Right cardiac atrium (tissue), 5 donors: ENCODE measurements around the gene CFAP74. TPM values are rescaled to one million over a fixed set of nuclear protein-coding genes. Genes with fewer than 3 reads are reported as not detected.
A peak's percentile ranks its signal among the peaks of the same experiment; 100 is the strongest.

ENCODE experiments used
- ATAC-seq, 2 donors: fragments of 200-7000 bp; cut with Tn5 transposase; one replicate each; pipeline versions ENCODE4 v1.8.0 to v1.9.1; 2020; ENCODE audit warnings: moderate library complexity in 2 of 2, mild to moderate bottlenecking in 1 of 2
- DNase-seq, 3 donors: peaks; one replicate each; pipeline ENCODE4 v3.0.0-alpha.2; 2020
- H3K27ac ChIP-seq: one replicate; pipeline ENCODE4 v1.5.1; 2013; ENCODE audit warnings: mild to moderate bottlenecking, low read length, control low read depth, moderate library complexity
- H3K27me3 ChIP-seq: one replicate; pipeline ENCODE4 v1.6.1; 2013; ENCODE audit not compliant: control insufficient read depth, insufficient read depth
- H3K4me1 ChIP-seq: one replicate; pipeline ENCODE4 v1.6.1; 2013; ENCODE audit warnings: low read length; ENCODE audit not compliant: control insufficient read depth, insufficient read depth
- H3K4me3 ChIP-seq: one replicate; pipeline ENCODE4 v1.5.1; 2013; ENCODE audit warnings: low read length, control low read depth
- H3K9me3 ChIP-seq: one replicate; pipeline ENCODE4 v1.6.1; 2013; ENCODE audit warnings: low read length; ENCODE audit not compliant: control insufficient read depth
- WGBS: extraction: QIAGEN DNeasy Blood & Tissue Kit; methylation state at CpG from one replicate; pipeline ENCODE4 v1.1.7; 2013; 5-methylcytosine and 5-hydroxymethylcytosine counted together
- intact Hi-C, 4 donors: fragments of 100-400 bp; cut with DNase I; formaldehyde crosslinking; loops; one replicate each; pipeline versions ENCODE4 v1.11.0 to v1.14.0; 2022 to 2023
- polyA plus RNA-seq: library from polyadenylated mRNA; stranded (reverse); fragments of 200-250 nt; gene quantifications from one replicate; pipeline ENCODE4 v1.2.3, GENCODE V29; 2013
- total RNA-seq, 4 donors: library from RNA; stranded (reverse); fragmentation: NEBNext Ultra II Directional; extraction: Animal tissue kit (Norgen Biotek cat#: 25700); gene quantifications; one replicate each; pipeline ENCODE4 v1.2.1, GENCODE V29; 2021
- donor health status: healthy with polysubstance abuse.
- donor health status: DM: no; HTN: yes; CAD: no.
- donor health status: DM: no; HTN: no; CAD: no.
- donor health status: DM: no; HTN: yes; CAD: no; lungs with severe emphysema.
- donor health status: DM: yes; HTN: yes; CAD: no.

The CFAP74 gene
- total and polyA plus RNA-seq, 5 donors: 0.11 TPM; not detected in 4

DNA sequence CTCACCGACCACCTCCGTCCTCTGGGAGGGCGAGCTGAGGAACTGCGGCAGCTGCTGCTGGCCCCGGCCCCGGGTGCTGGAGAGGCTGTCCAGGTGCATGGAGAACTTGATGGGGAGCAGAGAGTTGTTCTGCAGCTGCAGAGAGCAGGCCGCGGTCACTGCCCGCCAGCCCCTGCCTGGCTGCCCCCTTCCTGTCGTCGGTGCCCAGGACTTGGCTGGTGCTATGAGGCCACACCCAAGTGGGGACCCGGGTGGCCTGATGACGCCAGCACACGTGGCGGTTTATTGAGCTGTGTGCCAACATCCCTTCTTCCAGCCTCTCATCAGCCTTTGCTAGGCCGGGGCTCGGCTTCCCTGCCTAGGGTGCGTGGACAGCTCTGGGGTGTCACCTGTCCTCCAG is 79.2 kb downstream of the CFAP74 start:
- intact Hi-C loops: no loop called here
- WGBS: 41% methylated on average over 18 of the region's 18 CpGs
- no peaks in the 10 kb centered on the region for H3K4me1 ChIP-seq
- H3K9me3 ChIP-seq: no peaks in the 10 kb centered on the region
- H3K4me3 ChIP-seq: no peak overlapping the region
- H3K27ac ChIP-seq: no peak overlapping the region
- H3K27me3 ChIP-seq: no peaks in the 10 kb centered on the region
- peak in 1 of 3 donors; percentile 29 for DNase-seq
- no peak for ATAC-seq

DNA sequence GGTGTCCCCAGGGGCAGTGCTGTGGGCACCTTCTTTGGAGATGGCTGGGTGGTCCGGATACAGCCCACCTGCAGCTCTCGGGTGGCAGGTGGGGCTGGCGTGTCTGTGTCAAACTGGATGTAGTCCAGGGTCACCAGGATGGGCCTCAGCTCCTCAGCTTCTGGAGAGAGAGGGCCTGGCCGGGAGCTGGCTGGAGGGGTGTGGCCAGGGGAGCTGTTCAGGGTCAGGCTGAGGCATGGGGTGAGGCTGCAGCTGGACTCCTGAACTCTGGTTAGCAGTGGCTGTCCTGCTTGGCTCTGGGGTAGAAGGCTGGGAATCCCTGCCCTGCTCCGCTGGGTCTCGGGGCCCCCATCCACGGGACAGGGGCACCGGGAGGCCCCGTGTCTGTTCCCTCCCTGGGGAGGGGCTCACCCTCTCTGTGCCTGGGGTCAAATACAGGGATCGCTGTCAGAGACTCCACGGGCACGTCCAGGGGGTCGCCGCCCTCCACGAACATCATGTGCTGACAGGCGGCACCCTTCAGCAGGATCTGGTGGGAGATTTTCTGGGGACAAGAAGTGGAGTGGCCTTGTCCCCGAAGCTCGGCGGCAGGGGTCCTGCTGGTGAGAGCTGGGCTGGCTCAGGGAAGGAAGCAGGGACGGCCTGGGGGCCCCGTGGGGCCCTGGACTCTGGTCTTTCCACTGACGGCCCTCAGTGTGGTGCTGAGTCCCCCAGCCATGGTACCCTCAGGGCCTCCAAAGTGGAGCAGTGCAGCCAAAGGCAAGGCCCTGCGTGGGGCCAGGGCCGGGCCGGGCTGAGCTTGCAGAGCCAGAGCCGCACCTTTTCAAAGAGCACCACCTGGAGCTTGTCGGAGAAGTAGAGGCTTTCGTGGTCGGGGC is 80.4 kb downstream of the CFAP74 start:
- Histone ChIP-seq H3K27ac (no peak overlapping the region), H3K4me1 (no peaks in the 10 kb centered on the region), H3K9me3 (no peaks in the 10 kb centered on the region), H3K27me3 (no peaks in the 10 kb centered on the region), H3K4me3 (no peak overlapping the region)
- intact Hi-C loops: no loop called here
- ATAC-seq (no peak), DNase-seq (peak in 2 of 3 donors; percentile 52)
- 66% methylated on average over 29 of the region's 29 CpGs for WGBS

DNA sequence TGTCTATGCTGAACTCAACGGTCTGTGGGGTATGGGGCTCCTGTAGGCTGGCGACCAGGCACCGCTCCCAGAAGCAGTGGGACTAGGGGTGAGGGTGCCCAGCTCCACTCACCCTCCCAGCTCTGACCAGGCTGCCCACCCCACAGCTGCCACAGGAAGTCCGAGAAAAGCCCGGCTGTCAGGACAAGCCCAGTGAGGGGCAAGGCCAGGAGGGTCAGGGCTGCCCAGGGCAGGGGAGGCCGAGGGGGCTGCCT is 81.0 kb downstream of the CFAP74 start:
- Histone ChIP-seq H3K4me3 (no peak overlapping the region), H3K27ac (no peak overlapping the region), H3K4me1 (no peaks in the 10 kb centered on the region), H3K27me3 (no peaks in the 10 kb centered on the region), H3K9me3 (no peaks in the 10 kb centered on the region)
- ATAC-seq: no peak
- intact Hi-C loops: no loop called here
- peak in 2 of 3 donors; percentile 21 to 49 for DNase-seq
- WGBS: 73% methylated on average over 6 of the region's 6 CpGs

DNA sequence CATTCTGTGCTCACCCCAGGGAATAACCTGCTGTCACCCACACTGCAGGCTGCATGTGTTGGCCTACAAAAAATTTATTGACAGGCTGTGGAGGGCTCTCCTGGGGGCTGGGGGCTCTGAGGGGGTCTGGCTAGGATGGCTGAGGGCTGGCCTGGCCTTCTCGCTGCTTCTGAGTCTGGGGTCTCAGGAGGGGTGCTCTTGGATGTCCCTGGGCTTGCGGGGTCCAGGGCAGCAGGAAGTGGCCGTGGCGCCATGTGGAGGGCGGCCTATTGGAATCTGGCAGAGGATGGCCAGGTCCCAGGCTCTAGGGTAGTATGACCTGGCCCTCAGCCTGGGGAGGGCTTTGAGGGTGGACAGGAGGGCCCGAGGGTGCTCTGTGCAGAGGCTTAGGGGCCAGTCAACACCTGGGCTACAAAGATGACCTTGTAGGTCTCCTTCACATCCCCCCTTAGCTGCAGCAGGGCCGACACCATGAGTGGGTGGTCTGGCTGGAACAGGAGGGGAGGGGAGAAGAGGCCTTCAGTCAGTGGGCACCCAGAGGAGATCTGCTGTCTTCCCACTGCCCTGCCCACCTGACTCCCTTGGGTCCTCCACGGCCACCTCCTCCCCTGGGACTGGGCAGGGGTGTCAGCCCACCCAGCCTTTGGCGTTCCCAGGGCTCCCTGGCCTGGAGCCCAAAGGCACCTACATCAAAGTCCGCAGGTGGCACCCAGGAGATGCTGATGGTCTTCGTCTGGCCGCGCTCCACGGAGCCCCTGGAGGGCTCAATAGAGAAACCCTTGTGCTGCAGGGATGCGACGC is 81.5 kb downstream of the CFAP74 start:
- ATAC-seq (no peak), DNase-seq (peak in 2 of 3 donors; percentile 53 to 55)
- H3K9me3 ChIP-seq: no peaks in the 10 kb centered on the region
- no peak overlapping the region for H3K4me3 ChIP-seq
- H3K27me3 ChIP-seq: no peaks in the 10 kb centered on the region
- no peak overlapping the region for H3K27ac ChIP-seq
- no peaks in the 10 kb centered on the region for H3K4me1 ChIP-seq
- intact Hi-C loops: no loop called here
- 91% methylated on average over 16 of the region's 16 CpGs for WGBS

DNA sequence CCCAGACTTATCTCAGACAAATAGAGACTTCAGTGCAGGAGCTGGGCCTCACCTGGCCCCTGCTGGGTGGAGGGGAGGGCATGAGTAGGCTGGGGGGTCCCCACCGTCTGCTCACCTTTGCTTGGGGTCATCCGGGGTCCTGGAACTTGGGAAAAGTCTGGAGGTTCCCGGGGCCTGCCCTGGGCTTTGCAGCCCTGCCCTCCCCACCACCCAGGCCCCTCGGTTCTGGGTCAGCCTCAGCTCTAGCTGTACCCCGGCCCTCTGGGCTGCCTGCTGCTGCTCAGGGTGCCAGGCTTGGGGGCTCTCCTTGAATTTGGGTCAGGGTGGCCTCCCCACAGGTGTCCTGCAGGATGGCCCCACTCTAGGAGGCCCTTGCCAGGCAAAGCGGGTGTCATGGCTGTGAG is 82.1 kb downstream of the CFAP74 start:
- H3K27me3 ChIP-seq: no peaks in the 10 kb centered on the region
- intact Hi-C loops: no loop called here
- DNase-seq: peak in 1 of 3 donors; percentile 46
- no peak overlapping the region for H3K4me3 ChIP-seq
- no peak for ATAC-seq
- H3K9me3 ChIP-seq: no peaks in the 10 kb centered on the region
- H3K27ac ChIP-seq: no peak overlapping the region
- 80% methylated on average over 6 of the region's 6 CpGs for WGBS
- no peaks in the 10 kb centered on the region for H3K4me1 ChIP-seq

DNA sequence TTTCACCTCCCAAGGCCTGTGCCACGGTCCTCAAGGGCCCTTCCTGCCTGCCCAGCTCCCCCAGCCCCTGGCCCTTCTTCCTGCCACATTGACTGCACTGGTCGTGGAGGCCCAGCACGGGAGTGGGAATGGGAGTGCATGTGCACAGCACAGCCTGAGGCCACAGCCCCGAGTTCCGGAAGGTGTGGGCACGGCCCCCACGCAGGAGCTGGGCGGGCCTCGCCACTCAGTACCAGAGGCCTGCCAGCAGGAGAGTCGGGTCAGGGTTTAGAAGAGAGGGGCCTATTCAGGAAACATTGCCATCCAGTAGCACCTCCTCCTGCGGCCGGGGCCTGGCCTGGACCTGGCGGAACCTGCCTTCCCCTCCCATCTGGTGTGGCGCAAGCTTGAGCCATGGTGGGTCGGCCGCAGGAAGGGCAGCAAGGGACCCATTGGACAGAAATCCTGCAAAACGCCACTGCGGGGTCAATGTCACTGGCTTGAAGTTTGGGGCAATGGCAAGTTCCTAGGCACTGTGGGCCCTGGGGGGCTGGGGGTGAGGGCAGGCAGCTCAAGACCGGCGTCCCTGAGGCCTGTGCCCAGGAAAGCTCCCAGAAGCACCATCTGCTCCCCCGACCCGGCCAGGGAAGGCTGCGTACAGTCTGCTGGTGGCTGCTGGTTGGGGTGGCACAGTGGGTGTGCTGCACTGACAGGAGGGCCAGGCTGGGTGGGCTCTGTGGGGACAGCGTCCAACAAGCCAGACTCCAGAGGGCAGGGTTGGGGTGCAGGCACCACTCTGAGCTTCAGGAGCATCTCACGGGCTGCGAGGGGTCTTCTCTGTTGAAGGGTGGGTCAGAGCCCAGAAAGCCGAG is 82.8 kb downstream of the CFAP74 start:
- 84% methylated on average over 27 of the region's 27 CpGs for WGBS

DNA sequence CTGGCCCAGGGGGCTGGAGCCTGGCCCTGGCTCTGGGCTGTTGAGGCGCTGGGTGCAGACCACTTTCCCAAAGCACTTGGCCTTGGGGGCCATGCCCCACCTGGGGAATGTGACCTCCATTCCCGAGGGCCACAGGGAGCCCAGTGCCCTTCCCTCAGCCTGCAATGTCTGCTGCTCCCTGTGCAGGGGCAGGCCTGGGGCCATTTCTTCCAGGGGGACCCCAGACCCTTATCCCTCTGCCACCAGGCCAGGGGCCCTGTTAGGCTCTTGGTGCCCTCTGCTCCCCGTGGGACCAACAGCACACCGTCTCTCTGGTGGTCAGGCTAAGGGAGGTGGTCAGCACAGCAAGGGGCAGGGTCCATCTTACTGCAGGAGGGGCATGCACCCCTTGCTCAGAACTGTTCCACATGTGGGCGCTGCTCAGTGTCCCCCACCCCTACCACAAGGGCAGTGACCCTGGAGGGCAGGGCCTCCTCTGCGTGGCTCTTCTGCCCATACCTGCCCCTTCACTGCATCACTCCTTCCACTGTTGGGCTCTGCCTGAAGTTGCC is 83.5 kb downstream of the CFAP74 start:
- ATAC-seq (peak in 1 of 2 donors; percentile 1), DNase-seq (peak in 2 of 3 donors; percentile 48 to 55)
- WGBS: 85% methylated on average over 6 of the region's 6 CpGs
- H3K4me3 ChIP-seq: no peak overlapping the region
- H3K27me3 ChIP-seq: no peaks in the 10 kb centered on the region
- no peak overlapping the region for H3K27ac ChIP-seq
- H3K4me1 ChIP-seq: no peaks in the 10 kb centered on the region
- H3K9me3 ChIP-seq: no peaks in the 10 kb centered on the region
- intact Hi-C loops: no loop called here

More for the DNA sequence above, 82.8 kb downstream of the CFAP74 start:
- Histone ChIP-seq H3K27me3 (no peaks in the 10 kb centered on the region), H3K27ac (no peak overlapping the region), H3K4me3 (no peak overlapping the region), H3K9me3 (no peaks in the 10 kb centered on the region), H3K4me1 (no peaks in the 10 kb centered on the region)
- DNase-seq (peak in 2 of 3 donors; percentile 62 to 66), ATAC-seq (no peak)
- intact Hi-C loops: no loop called here

DNA sequence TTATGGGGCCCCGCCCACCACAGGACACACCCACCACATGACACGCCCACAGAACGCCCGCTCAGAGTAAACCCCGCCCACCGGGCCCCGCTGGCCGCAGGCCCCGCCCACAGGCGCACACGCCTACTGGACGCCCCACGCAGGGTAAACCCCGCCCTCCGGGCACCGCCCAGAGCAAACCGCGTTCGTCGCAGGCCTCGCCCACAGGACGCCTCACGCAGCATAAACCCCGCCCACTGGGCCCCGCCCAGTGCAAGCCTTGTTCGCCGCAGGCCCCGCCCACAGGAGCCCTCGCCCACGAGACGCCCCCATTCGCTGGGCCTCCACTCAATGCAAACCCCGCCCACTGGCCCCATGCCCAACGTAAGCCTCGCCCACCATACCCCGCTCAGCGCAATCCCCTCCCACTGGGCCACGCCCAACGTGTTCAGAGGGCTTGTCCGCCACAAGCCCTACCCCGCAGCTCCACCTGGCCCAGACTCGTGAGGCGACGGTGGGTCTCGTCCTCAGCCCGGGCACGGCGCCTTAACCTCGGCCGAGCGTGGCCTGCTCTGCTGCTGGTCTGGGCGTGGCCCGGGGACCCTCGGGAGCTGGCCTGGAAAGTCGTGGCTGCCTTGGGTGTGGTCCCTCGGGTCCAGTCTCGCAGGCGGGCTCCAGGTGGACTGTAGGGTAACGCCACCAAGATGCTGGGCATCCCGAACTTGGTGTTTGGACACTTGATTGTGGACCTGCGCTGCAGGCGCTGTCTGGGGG is 84.1 kb downstream of the CFAP74 start:
- no peak overlapping the region for H3K27ac ChIP-seq
- H3K9me3 ChIP-seq: no peaks in the 10 kb centered on the region
- H3K4me3 ChIP-seq: peak overlapping the region; percentile 40
- H3K27me3 ChIP-seq: no peaks in the 10 kb centered on the region
- 10% methylated on average over 62 of the region's 62 CpGs for WGBS
- peak; percentile 100 for DNase-seq
- intact Hi-C loops: no loop called here
- peak; percentile 90 to 91 for ATAC-seq
- no peaks in the 10 kb centered on the region for H3K4me1 ChIP-seq

DNA sequence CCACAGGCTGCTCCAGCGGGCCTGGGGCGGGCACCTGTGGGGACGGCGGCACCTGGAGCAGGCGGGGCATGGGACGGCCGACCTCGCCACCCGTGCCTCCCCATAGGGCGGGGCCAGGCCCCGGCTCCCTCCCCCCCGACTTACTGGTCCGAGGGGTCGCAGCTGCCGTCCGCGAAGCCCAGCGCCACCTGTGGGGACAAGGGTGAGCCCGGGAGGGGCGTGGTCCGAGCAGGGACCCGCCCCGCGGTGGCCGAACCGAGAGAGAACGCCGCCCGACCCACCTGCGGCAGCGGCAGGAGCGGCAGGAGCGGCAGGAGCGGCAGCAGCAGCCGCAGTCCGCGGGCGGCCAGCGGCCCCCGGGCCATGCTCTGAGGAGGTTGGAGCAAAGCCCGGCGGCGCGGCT is 84.7 kb downstream of the CFAP74 start, which contains the start of gene TMEM52:
Gene TMEM52, minus strand, starts transcription at position 379 of the 403 bp plus-strand sequence. Its CDS starts 14 bp downstream, at position 365.
- intact Hi-C loops: no loop called here
- Histone ChIP-seq H3K4me3 (peak within 1 kb of the TSS; percentile 40), H3K27ac (no peak within 1 kb of the TSS), H3K4me1 (no peaks in the 10 kb centered on the region), H3K27me3 (no peaks in the 10 kb centered on the region), H3K9me3 (no peaks in the 10 kb centered on the region)
- DNase-seq (no peak), ATAC-seq (peak; percentile 0 to 4)
- under 1% methylated on average over 44 of the region's 44 CpGs for WGBS
